GM21723 (cell line): ENCODE measurements around the gene METTL9.
"Not testable (repeated sequence)": the region's sequence is repeated elsewhere in the genome, so short reads cannot be mapped to it uniquely, and the experiment has no call there.

ENCODE experiments used
- ATAC-seq: cut with Tn5 transposase; IDR thresholded peaks from one replicate; pipeline ENCODE4 v1.9.1; 2021; ENCODE audit warnings: mild to moderate bottlenecking, moderate library complexity; ENCODE audit not compliant: unreplicated experiment

METTL9 gene

GRCh38 chr16:21573506-21573905 is 25.9 kb upstream of the METTL9 start:
- not testable (repeated sequence) for ATAC-seq

GRCh38 chr16:21574372-21574771 is 25.0 kb upstream of the METTL9 start:
- no peak for ATAC-seq

- not testable (repeated sequence) for ATAC-seq
Measured at GRCh38 chr16:21576323-21576722, 23.1 kb upstream of the METTL9 start.

- ATAC-seq: not testable (repeated sequence)
Measured at GRCh38 chr16:21577487-21577886, 21.9 kb upstream of the METTL9 start.

- not testable (repeated sequence) for ATAC-seq
Measured at GRCh38 chr16:21578311-21578710, 21.1 kb upstream of the METTL9 start.

- ATAC-seq: not testable (repeated sequence)
Measured at GRCh38 chr16:21580131-21580530, 19.2 kb upstream of the METTL9 start.

- no peak for ATAC-seq
Measured at GRCh38 chr16:21580807-21581206, 18.6 kb upstream of the METTL9 start.

- no peak for ATAC-seq
Measured at GRCh38 chr16:21584817-21585216, 14.6 kb upstream of the METTL9 start.

GRCh38 chr16:21588593-21588992 is 10.8 kb upstream of the METTL9 start:
- ATAC-seq: not testable (repeated sequence)

GRCh38 chr16:21589551-21589950 is 9.8 kb upstream of the METTL9 start:
- ATAC-seq: no peak

GRCh38 chr16:21590287-21590686 is 9.1 kb upstream of the METTL9 start:
- no peak for ATAC-seq

GRCh38 chr16:21590796-21591195 is 8.6 kb upstream of the METTL9 start:
- no peak for ATAC-seq

- ATAC-seq: no peak
Measured at GRCh38 chr16:21592191-21592590, 7.2 kb upstream of the METTL9 start.

- no peak for ATAC-seq
Measured at GRCh38 chr16:21593530-21594289, 5.7 kb upstream of the METTL9 start.

GRCh38 chr16:21597561-21598030 is 1.8 kb upstream of the METTL9 start:
- no peak for ATAC-seq

GRCh38 chr16:21598206-21598605 is 1.2 kb upstream of the METTL9 start:
- no peak for ATAC-seq

- ATAC-seq: peak; percentile 2
Measured at GRCh38 chr16:21598701-21599121, 666 bp upstream of the METTL9 start.

GRCh38 chr16:21600031-21600773 is 825 bp downstream of the METTL9 start:
- peak; percentile 32 for ATAC-seq

- no peak for ATAC-seq
Measured at GRCh38 chr16:21602785-21603184, 3.4 kb downstream of the METTL9 start.

GRCh38 chr16:21603928-21604327 is 4.6 kb downstream of the METTL9 start:
- no peak for ATAC-seq

- ATAC-seq: not testable (repeated sequence)
Measured at GRCh38 chr16:21605848-21606247, 6.5 kb downstream of the METTL9 start.
